HG03460 (cell line): ENCODE results near the gene PLCZ1.
"Not testable (repeated sequence)": the region's sequence is repeated elsewhere in the genome, so short reads cannot be mapped to it uniquely, and the experiment has no call there.

Experiments
- ATAC-seq: cut with Tn5 transposase; IDR thresholded peaks from one replicate; pipeline ENCODE4 v1.9.1; 2021; ENCODE audit not compliant: unreplicated experiment

PLCZ1 gene, protein sequence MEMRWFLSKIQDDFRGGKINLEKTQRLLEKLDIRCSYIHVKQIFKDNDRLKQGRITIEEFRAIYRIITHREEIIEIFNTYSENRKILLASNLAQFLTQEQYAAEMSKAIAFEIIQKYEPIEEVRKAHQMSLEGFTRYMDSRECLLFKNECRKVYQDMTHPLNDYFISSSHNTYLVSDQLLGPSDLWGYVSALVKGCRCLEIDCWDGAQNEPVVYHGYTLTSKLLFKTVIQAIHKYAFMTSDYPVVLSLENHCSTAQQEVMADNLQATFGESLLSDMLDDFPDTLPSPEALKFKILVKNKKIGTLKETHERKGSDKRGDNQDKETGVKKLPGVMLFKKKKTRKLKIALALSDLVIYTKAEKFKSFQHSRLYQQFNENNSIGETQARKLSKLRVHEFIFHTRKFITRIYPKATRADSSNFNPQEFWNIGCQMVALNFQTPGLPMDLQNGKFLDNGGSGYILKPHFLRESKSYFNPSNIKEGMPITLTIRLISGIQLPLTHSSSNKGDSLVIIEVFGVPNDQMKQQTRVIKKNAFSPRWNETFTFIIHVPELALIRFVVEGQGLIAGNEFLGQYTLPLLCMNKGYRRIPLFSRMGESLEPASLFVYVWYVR

DNA sequence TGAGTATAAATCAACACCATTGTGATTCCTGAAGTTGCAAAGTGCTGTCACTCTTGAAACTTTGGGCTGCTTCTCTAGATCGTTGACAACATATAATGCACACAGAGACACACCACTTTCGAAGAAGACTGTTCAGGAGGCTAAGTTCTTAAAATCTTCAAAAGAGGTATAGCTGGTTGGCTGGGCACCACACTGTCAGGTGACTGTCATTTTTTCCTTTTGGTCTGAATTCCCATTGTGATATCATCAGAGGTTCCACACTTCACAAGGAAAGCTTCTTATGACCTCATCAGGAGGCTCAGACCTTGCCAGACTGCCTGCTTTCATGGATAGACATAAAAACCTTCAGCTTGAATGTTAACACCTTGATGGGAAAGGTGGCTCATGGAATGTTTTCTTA is at the start of gene PLCZ1, which contains the start of gene CAPZA3:
Gene PLCZ1, minus strand, starts transcription at position 194 of the 400 bp plus-strand sequence. CDS start 641 bp downstream, outside the sequence.
Gene CAPZA3, plus strand, starts transcription at position 301 of the 400 bp plus-strand sequence. CDS start 150 bp downstream, outside the sequence.
- no peak for ATAC-seq

DNA sequence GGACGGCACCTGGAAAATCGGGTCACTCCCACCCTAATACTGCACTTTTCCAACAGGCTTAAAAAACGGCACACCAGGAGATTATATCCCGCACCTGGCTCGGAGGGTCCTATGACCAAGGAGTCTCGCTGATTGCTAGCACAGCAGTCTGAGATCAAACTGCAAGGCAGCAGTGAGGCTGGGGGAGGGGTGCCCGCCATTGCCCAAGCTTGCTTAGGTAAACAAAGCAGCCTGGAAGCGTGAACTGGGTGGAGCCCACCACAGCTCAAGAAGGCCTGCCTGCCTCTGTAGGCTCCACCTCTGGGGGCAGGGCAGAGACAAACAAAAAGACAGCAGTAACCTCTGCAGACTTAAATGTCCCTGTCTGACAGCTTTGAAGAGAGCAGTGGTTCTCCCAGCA is 47.7 kb upstream of the PLCZ1 start:
- ATAC-seq, result not testable (repeated sequence)

DNA sequence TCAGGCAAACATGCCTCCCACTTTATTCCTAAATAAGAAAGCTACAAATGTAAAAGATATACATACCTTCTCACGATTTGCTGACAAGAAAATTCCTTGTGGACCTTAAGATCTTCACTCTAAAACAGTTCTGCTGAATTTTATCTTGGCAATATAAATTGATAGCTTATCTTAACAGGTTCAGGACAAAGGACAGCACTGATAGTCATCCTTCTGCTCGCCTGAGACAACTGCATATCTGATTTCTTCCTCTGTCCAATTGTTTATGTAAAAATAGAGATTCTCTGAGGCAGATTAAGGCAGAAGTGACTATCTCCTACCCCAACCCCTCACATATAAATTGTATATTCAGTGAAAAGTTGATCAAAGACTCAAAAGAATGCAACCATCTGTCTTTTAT is 45.0 kb upstream of the PLCZ1 start:
- ATAC-seq, result no peak

DNA sequence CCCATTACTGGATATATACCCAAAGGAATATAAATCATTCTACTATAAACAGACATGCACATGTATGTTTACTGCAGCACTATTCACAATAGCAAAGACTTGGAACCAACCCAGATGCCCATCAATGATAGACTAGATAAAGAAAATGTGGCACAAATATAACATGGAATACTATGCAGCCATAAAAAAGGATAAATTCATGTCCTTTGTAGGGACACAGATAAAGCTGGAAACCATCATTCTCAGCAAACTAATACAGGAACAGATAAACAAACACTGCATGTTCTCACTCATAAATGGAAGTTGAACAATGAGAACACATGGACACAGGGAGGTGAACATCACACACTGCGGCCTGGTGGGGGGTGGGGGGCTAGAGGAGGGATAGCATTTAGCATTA is 28.7 kb upstream of the PLCZ1 start:
- not testable (repeated sequence) for ATAC-seq

DNA sequence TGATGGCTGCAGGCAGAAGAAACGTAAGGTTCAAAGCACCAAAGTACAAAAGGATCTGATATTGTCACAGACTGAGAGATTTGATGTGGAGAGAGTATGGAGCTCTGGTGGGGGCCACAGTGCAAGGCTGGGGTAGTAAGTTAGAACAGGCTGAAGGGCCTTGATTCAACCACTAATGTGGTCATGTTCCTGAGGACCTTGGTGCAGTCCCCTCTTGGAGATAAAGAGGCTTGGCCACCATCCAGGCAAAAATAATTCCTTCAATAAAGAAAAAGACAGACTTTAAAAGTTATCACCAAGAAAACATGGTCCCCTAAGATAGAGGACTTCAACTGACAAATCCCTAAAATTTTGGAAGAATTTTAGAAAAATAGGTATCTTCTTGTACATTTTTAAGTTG is 17.5 kb upstream of the PLCZ1 start:
- no peak for ATAC-seq

DNA sequence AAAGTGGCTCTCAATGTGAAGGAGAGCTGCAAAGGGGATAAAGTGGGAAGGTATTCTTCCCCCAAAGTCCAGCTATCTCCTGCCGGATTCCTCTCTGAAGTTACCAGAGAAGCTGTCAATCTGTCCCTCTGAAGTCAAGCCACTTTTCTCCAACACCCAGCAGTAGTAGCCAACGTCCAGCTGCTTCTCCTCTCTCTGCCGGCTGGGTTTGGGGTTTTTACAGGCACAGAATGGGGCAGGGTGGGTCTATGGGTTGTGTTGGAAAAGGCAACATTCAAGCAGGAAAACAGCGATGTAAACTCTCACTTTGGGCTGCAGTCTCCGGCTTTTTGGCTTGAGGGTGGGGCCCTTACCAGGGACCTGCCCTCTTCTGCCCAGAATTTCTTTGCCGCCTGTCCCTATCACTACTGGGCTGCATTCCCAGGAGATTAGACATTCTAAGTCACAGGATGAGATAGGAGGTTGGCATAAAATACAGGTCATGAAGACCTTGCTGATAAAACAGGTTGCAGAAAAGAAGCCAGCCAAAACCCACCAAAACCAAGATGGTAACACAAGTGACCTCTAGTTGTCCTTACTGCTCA is 16.4 kb upstream of the PLCZ1 start:
- no peak for ATAC-seq

DNA sequence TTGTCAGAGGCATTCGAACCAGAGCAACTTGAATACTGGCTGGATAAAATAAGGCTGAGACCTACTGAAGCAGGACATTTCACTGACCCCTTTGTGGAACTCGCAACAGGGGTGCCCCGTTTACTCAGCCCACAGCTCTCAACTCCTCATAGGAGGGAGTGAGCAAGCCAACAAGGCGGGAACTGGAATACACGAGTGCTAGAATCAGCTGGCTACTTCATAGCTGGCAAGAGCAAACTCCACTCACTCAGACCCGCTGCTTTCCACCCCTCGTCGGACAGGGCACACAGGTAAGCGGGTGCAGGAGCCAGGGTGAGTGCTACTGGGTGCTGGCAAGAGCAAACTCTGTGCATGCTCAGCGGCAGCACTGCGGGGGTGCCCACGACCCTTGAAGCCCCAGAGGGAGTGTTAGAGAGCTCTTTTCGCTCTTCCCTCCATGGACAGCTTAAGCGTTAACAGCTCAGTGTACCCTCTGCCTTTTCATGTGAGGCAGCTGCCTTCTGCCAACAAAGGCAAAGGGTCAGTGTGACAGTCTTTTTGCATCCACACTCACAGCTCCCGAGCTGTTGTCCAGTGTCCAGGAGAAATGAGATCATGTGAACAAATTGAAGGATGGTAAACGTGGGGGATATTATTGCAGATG is 15.8 kb upstream of the PLCZ1 start:
- no peak for ATAC-seq

DNA sequence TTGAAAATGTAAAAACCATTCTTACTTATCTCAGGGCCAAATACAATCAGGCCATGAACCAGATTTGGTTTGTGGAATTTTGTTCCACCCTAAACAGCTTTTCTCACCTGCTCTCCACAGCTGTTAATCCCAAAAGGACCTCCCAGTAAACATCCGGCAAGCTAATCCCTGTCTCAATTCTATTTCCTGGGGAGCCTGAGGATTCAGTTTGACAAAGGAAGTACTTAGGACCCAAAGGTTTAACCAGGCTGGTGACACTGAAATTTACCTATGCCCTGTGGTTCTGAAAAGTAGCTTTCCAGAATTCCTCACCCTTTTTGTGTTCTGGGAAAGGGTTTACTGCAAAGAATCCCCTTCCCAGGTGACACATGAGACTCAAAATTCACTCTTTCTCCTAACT is 15.1 kb upstream of the PLCZ1 start:
- ATAC-seq, result no peak

DNA sequence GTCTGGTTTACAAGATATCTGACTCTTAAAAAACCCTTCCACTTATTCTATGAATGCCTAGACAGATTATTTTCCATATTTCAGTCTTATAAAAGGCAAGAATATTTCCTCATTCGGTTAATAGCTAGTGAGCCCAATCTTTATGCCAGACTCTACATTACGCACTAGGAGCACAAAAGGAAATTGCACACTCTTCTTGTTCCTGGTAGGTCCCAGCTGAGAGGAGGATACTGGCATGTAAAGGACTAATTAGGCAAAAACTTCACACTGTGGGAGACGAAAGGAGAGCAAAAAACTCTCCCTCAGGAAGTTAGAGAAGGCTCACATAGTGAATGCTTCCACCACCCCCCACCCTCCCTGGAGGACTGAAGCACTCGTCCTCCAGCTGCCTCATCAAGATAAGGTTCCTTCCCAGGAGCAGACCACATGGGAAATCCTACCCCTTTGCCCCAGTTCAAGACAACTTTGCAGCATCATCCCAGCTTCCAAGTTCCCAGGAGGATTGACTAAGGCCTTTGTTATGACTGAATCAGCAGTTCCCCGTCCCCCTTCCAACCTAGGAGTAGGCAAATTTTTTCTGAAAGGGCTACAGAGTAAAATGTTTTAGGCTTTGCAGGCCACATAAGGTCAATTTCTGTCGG is 14.6 kb upstream of the PLCZ1 start:
- ATAC-seq, result no peak

DNA sequence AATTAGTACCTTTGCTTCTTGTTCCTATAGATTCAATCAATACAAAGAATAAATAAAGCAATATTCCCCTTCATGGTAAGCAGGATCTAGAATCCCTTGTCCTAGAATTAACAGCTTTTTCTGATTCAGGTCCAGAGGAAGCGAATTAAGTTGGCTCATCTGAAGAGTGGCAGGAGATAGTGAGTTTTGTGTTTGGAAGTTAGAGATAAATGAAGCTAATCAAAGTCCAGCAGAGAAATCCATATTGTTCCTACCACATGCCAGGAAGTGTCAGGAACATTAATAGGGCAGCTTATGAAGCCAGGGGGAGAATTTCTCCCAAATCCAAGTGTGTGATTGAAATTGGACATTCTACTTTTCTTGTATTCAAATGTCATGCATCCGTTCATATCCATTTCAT is 14.1 kb upstream of the PLCZ1 start:
- no peak for ATAC-seq

DNA sequence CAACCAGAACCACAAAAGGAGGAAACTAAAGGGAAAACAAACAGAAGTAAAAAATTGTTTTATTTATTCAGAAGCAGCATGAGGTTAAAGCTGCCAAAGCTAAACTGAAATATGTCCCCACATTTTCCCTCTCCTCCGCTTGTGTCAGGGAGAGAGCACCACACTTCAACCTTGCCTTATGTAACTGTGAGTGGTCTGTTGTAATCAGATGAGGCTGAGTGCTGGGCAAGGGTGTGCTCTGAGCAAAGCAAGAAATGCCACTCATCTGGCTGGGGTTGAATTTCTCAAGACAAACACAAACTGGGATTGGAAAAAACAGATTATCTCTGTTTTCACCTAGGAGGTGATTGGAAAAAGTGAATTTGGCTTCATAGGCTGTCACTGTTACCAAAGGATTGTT is 12.3 kb upstream of the PLCZ1 start:
- no peak for ATAC-seq

DNA sequence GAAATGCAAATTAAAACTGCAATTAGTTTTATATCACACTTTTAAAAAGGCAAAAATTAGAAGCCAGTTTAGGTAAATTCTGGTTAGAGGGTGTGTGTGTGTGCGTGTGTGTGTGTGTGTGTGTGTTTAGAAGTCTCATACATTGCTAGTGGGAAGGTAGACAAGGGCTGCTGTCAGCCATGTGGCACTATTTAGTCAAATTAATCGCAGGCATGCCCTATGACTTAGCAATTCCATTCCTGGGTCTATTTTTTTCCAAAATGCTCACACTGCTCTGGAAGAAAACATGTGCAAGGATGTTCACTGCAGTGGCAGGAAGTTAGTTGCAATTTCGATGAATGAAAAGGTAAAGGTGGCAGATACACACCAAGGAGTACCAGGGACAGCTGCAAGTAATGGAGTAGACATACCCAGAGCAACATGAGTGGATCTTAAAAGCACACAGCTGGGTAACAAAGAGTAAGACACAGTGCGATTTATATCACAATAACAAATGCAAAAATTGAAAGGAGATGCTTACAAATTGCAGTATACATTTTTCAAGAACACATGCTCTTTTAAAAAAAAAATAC is 11.7 kb upstream of the PLCZ1 start:
- no peak for ATAC-seq

DNA sequence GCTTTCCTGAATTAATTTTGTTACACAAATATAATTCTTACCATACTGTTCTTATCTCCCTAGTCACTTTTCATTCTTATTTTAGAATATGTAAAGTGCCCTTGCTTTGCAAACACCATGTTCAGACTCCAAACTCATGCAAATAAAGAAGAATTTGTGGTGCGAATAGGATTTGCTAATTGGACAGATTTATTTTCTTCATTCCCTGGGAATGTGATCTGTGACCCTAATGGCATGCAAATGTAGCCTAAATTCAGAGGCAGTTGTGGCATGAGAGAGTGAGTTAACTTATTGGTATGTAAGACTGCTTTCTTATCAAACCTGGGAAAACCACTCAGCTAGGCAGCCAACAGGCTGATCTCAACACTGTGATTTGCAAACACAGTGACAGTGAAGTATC is 10.1 kb upstream of the PLCZ1 start:
- no peak for ATAC-seq

DNA sequence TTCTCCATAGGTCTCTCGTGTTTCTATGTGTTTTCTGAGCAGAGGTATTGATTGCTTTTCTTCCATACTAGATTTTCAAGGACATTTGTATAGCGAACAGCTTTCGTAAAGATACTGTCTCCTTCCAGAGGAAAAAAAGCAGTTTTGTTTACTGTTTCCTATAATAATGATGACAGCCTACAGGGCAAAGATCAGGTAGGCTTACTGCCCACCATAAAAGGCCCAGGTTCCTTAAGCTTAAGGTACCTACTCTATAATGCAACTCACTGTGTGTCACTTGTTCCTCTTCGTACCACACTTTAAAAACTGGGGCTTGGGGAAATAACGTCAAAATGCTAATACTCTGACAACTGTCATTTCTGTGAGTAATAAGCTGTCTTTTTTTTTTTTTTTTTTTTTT is 6.7 kb downstream of the PLCZ1 start:
- ATAC-seq, result no peak

DNA sequence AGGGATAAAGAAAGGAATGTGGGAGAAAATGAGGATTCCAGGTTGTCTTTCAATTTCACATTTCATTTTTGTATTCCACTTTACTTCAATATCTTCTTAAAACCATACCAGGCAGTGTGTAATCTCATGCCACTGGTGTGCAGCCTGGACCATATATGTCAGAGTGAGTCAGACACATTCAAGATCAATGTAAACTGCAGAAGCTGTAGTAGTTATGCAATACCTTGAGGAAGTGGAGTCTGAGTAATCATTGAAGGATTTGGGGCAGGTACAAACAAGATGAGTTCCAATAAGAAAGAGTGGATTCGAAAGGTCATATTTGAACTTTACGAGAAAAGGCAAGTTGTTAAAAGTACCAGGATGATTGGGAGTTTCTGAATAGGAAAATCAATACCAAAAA is 14.1 kb downstream of the PLCZ1 start:
- ATAC-seq, result no peak

DNA sequence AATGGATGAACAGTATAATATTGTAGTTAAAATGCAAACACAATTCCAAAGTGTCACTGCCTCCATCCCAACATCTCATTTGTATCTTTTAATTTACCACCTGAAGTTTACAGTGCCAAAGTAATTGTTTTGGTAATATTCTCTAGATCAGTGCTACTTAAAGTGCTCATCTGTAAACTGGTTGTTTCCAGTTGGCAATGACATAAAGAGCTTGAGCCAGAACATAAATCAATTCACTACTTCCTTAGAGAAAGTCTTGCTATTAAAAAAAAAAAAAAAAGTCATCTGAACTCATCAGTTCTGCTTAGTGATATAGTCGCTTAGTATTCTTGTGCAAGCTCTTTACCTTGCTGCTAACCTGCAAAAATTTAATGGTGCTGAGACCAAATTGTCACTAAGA is 16.4 kb downstream of the PLCZ1 start:
- no peak for ATAC-seq

DNA sequence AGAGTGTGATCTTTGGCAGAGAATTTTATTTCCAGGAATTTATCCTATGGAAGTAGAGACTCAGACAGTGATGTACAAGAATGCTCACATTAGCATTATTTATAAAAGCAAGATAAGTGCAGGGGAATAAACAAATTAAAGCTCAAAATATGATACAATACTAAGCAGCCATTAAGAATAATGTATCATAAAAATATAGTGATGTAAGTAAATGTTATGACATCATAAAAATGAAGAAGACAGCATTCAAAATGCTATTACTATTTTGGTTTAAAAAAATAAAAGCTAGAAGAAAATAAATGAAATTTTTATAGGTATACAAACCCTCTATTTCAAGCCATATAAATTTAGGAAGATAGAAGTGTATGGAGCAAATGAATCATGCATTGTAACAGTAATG is 17.1 kb downstream of the PLCZ1 start:
- ATAC-seq, result no peak

DNA sequence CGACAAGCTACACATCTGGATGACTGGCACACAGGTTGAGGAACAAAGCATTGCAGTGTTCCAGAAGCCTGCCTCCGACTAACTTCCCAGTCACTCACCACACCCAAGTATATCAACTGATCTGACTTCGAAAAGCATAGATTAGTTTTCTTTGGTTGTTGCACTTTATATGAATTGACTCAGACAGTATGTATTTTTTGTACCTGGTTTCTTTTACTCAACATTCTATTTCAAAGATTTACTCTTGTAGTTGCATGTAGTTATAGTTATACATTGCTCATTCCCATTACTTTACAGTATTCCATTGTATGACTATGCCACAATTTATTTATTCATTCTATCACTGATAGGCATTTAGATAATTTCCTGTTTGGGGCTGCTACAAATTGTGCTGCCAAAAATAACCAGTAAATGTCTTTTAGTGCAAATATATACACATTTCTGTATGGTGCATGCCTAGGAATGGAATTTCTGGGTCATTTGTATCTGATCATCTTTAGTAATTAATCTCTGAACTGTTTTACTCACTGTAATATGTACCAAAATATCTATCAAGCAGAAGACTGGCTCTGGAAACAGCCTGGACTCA is 17.8 kb downstream of the PLCZ1 start:
- ATAC-seq, result no peak

DNA sequence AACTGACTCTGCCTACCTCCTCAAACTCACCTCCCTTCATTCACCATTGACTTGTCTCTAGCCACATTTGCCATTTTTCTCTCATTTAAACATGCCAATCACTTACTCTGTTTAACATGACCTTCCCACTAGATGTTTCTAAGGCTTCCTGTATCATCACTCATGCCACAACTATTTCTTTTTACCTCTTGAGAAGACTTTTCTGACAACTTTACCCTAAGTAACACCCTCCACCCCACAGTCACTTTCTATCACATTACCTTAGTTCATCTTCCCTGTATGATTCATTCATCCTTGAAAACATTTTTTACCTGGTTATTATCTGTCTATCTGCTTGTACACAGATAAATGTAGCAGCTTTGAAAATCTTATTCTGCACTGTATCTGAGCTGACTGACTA is 19.4 kb downstream of the PLCZ1 start:
- ATAC-seq, result no peak

DNA sequence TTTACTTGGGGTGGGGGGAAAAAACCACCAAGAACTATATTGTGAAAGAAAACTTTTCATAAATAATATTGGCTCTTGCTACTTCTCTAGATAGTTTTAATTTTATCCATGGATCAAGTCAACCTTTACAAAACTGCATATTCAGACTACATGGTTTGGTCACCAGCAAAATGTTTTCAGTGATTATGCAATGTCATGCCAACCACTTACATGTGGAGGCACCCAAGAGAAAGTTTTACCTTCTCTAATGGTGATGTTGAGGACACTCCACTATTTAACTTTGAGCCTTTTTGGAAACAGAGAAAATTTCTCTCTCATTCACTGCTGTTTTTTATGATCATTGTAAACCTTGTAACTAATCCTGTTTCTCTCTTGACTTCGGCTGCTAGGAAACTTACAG is 21.6 kb downstream of the PLCZ1 start:
- ATAC-seq, result no peak

DNA sequence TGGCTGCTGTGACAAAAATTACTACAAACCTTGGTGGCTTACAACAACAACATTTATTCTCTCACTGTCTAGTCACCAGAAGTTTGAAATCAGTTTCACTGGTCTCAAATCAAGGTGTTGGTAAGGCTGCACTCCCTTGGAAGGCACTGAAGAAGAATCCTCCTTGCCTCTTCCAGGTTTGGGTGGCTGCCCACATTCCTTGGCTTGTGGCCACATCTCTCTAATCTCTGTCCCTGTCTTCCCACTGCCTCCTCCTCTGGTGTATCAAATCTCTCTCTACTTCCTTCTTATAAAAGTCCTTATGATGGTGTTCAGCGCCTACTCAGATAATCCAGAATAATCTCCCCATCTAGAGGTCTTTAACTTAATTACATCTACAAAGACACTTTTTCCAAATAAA is 31.0 kb downstream of the PLCZ1 start:
- no peak for ATAC-seq
